Stimulated activated naive B cell treated with anti-CD40 and anti-IgM and Interleukin-4, amounts not matched to agents 10 μg/mL and 1 μg/mL and 100 μg/mL, for 72 hours (primary cell): Measurements from ENCODE around the gene STKLD1.
"Not testable (repeated sequence)": the region's sequence is repeated elsewhere in the genome, so short reads cannot be mapped to it uniquely, and the experiment has no call there.

ENCODE experiments used
- ATAC-seq, 2 donors: fragments of 150-1000 bp; cut with Tn5 transposase; replicated peaks; 2 replicates each; pipeline ENCODE4 v1.10.0; 2021; ENCODE audit warnings: moderate library complexity in 1 of 2
- DNase-seq: peaks from one replicate; pipeline ENCODE4 v3.0.0; 2021
- H3K27ac Mint-ChIP-seq: one replicate; pipeline ENCODE4 v1.8.0; 2022; ENCODE audit warnings: mild to moderate bottlenecking, mixed read lengths
- H3K27me3 Mint-ChIP-seq, 2 donors: one replicate each; pipeline ENCODE4 v1.8.0; 2022; ENCODE audit warnings: mixed read lengths in 2 of 2
- H3K36me3 Mint-ChIP-seq, 2 donors: one replicate each; pipeline ENCODE4 v1.8.0; 2022; ENCODE audit warnings: mixed read lengths in 2 of 2, mild to moderate bottlenecking in 1 of 2
- H3K4me1 Mint-ChIP-seq, 2 donors: one replicate each; pipeline ENCODE4 v1.8.0; 2022; ENCODE audit warnings: mixed read lengths in 2 of 2, mild to moderate bottlenecking in 1 of 2
- H3K4me3 Mint-ChIP-seq, 2 donors: one replicate each; pipeline ENCODE4 v1.8.0; 2022; ENCODE audit warnings: mild to moderate bottlenecking in 2 of 2, mixed read lengths in 2 of 2, moderate library complexity in 1 of 2
- H3K9me3 Mint-ChIP-seq, 2 donors: one replicate each; pipeline ENCODE4 v1.8.0; 2022; ENCODE audit warnings: mixed read lengths in 2 of 2, mild to moderate bottlenecking in 1 of 2

Gene STKLD1

DNA sequence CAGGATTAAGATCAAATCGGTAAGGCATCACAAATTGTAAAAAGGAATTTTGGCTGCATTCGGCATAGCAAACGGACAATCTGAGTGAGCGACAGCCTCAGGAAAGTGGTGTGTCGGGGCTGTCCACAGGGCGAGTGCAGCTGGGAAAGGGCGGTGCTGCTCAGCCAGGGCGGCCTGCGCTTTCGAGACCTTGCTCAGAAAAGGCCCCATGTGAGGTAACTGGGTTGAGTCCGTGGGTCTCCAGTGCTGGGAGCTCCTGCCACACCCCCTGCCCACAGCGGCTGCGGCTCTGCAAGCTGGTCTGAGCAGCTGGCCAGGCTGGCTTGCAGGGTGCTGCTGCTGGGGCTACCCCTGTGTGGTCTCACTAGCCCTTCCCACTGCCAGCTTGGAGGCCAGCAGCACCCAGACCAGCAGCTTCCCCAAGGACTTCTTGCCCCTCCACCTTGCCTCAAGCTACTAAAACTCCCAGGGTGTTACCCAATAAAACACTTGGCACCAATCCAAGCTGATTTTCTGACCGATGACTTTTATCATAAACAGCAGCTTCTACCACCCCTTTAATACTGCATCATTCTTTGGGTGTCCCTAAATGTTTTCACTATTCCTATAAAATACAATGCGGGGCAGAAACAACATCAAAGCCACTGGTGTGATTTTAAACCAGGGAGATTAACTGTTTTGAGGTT is 13.7 kb upstream of the STKLD1 start:
- Mint-ChIP-seq H3K4me3 (no peak overlapping the region), H3K4me1 (peaks cover 27 to 43% of the 10 kb centered on the region in 2 donors), H3K36me3 (peaks cover 39 to 69% of the 10 kb centered on the region in 2 donors), H3K27me3 (no peaks in the 10 kb centered on the region), H3K9me3 (no peaks in the 10 kb centered on the region), H3K27ac (peak overlapping the region; percentile 31)
- no peak for DNase-seq
- no peak for ATAC-seq

GRCh38 chr9:133366435-133366834 is 9.7 kb upstream of the STKLD1 start:
- DNase-seq, result no peak
- Mint-ChIP-seq H3K36me3 (peaks cover 37 to 71% of the 10 kb centered on the region in 2 donors), H3K27ac (no peak overlapping the region), H3K4me3 (no peak overlapping the region), H3K4me1 (peaks cover 30 to 41% of the 10 kb centered on the region in 2 donors), H3K27me3 (no peaks in the 10 kb centered on the region), H3K9me3 (no peaks in the 10 kb centered on the region)
- no peak for ATAC-seq

GRCh38 chr9:133367221-133367620 is 8.9 kb upstream of the STKLD1 start:
- ATAC-seq (no peak), DNase-seq (no peak)
- Mint-ChIP-seq H3K36me3 (peaks cover 34 to 68% of the 10 kb centered on the region in 2 donors), H3K9me3 (no peaks in the 10 kb centered on the region), H3K27me3 (no peaks in the 10 kb centered on the region), H3K27ac (no peak overlapping the region), H3K4me1 (peaks cover 36 to 42% of the 10 kb centered on the region in 2 donors), H3K4me3 (no peak overlapping the region)

- Mint-ChIP-seq H3K27me3 (no peaks in the 10 kb centered on the region), H3K9me3 (no peaks in the 10 kb centered on the region), H3K4me3 (no peak overlapping the region), H3K27ac (no peak overlapping the region), H3K4me1 (peaks cover 41 to 48% of the 10 kb centered on the region in 2 donors), H3K36me3 (peaks cover 33 to 70% of the 10 kb centered on the region in 2 donors)
- DNase-seq (no peak), ATAC-seq (no peak)
These were observed 8.4 kb upstream of the STKLD1 start for GRCh38 chr9:133367778-133368177.

- no peak overlapping the region for H3K27ac Mint-ChIP-seq
- peaks cover 43 to 53% of the 10 kb centered on the region in 2 donors for H3K4me1 Mint-ChIP-seq
- H3K27me3 Mint-ChIP-seq, result no peaks in the 10 kb centered on the region
- DNase-seq, result no peak
- peaks cover 30 to 67% of the 10 kb centered on the region in 2 donors for H3K36me3 Mint-ChIP-seq
- no peak for ATAC-seq
- H3K9me3 Mint-ChIP-seq, result no peaks in the 10 kb centered on the region
- H3K4me3 Mint-ChIP-seq, result no peak overlapping the region
These were observed 7.8 kb upstream of the STKLD1 start for GRCh38 chr9:133368249-133368881.

GRCh38 chr9:133369422-133369821 is 6.7 kb upstream of the STKLD1 start:
- H3K27me3 Mint-ChIP-seq, result no peaks in the 10 kb centered on the region
- H3K4me3 Mint-ChIP-seq, result no peak overlapping the region
- ATAC-seq (no peak), DNase-seq (no peak)
- H3K27ac Mint-ChIP-seq, result peak overlapping the region; percentile 31
- H3K9me3 Mint-ChIP-seq, result no peaks in the 10 kb centered on the region
- peaks cover 23 to 57% of the 10 kb centered on the region in 2 donors for H3K36me3 Mint-ChIP-seq
- peaks cover 43 to 55% of the 10 kb centered on the region in 2 donors for H3K4me1 Mint-ChIP-seq

- no peak for DNase-seq
- Mint-ChIP-seq H3K4me3 (no peak overlapping the region), H3K4me1 (peaks cover 47 to 60% of the 10 kb centered on the region in 2 donors), H3K36me3 (peaks cover 23 to 60% of the 10 kb centered on the region in 2 donors), H3K9me3 (no peaks in the 10 kb centered on the region), H3K27ac (peak overlapping the region; percentile 57), H3K27me3 (no peaks in the 10 kb centered on the region)
- no peak for ATAC-seq
These were observed 6.2 kb upstream of the STKLD1 start for GRCh38 chr9:133369933-133370332.

DNA sequence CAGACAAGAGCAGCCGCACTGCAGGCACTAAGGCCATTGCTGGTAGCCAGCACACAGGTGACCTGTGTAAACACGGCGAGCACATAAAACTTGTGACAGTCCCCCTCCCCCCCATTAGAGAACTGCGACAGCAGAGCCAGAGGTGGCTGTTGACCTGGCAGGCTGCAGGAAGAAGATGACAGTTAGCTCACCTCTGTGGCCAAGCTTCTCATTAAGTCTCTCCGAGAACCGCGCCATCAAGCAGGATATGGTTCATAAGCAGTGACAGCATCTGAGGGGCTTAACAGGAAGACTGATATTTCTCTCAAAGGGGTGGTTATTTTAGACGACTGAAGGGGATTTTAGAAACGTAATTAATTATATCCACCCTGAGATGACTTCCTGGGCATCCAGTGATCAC is 5.5 kb upstream of the STKLD1 start:
- H3K27ac Mint-ChIP-seq, result peak overlapping the region; percentile 84

DNA sequence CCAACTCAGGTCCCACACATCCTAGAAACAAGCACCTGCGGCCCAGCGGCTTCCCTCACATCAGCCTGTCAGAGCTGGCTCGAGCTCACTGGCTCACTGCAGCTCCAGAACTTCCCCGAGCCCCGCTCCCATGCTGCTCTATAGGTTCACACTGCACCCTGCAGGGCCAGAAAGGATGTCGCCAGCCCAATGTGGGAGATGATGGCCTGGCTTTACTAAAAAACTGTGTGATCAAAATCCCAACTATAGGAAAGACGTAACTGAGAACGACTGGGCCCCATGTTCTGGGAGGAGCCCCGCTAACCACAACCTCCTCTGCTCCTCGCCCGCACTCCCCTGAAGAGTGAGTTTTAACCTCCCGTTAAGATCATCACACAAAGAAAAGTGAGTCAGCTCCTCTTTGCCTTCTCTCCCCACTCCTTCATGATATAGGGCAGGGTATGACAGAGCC is 4.9 kb upstream of the STKLD1 start:
- DNase-seq (no peak), ATAC-seq (no peak)
- Mint-ChIP-seq H3K27me3 (no peaks in the 10 kb centered on the region), H3K27ac (peak overlapping the region; percentile 84), H3K9me3 (no peaks in the 10 kb centered on the region), H3K4me3 (peak overlapping the region; percentile 0 to 36), H3K4me1 (peaks cover 50 to 63% of the 10 kb centered on the region in 2 donors), H3K36me3 (peaks cover 20 to 53% of the 10 kb centered on the region in 2 donors)

More for the DNA sequence above, 5.5 kb upstream of the STKLD1 start:
- peak in 1 of 2 donors; percentile 28 for ATAC-seq
- H3K4me3 Mint-ChIP-seq, result peak overlapping the region in 1 of 2 donors; percentile 36
- DNase-seq, result no peak
- peaks cover 50 to 63% of the 10 kb centered on the region in 2 donors for H3K4me1 Mint-ChIP-seq
- H3K27me3 Mint-ChIP-seq, result no peaks in the 10 kb centered on the region
- peaks cover 20 to 58% of the 10 kb centered on the region in 2 donors for H3K36me3 Mint-ChIP-seq
- no peaks in the 10 kb centered on the region for H3K9me3 Mint-ChIP-seq

DNA sequence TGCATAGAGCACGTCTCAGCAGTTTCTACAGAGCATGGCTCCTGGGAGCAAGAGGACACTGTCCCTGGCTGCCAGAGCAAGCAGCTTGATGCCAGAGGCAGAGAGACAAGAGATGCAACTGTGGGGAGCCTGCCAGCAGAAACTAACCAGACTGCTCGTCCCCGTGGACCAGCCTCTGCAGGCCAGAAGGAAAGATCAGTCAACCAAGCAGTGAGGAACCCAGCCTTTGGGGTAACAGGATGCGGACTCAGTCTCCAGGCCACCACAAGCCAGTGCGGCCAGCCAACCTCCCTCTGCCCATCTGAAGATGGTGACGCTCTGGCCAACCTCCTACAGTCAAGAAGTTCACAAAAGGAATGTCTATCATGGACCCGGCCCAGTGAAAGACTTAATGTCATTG is 4.0 kb upstream of the STKLD1 start:
- ATAC-seq (no peak), DNase-seq (no peak)
- Mint-ChIP-seq H3K9me3 (no peaks in the 10 kb centered on the region), H3K36me3 (peaks cover 20 to 50% of the 10 kb centered on the region in 2 donors), H3K27me3 (no peaks in the 10 kb centered on the region), H3K4me3 (peak overlapping the region in 1 of 2 donors; percentile 19), H3K27ac (no peak overlapping the region), H3K4me1 (peaks cover 47 to 63% of the 10 kb centered on the region in 2 donors)

GRCh38 chr9:133374612-133375115 is 1.5 kb upstream of the STKLD1 start:
- no peak for ATAC-seq
- Mint-ChIP-seq H3K27ac (peak overlapping the region; percentile 97), H3K36me3 (peaks cover 15 to 36% of the 10 kb centered on the region in 2 donors), H3K4me1 (peaks cover 36 to 46% of the 10 kb centered on the region in 2 donors), H3K27me3 (no peaks in the 10 kb centered on the region), H3K4me3 (peak overlapping the region; percentile 96 to 97), H3K9me3 (no peaks in the 10 kb centered on the region)
- DNase-seq, result no peak

GRCh38 chr9:133375116-133375723 is 946 bp upstream of the STKLD1 start:
- Mint-ChIP-seq H3K4me1 (peaks cover 31 to 41% of the 10 kb centered on the region in 2 donors), H3K27ac (peak overlapping the region; percentile 97), H3K27me3 (no peaks in the 10 kb centered on the region), H3K4me3 (peak overlapping the region; percentile 96 to 97), H3K9me3 (no peaks in the 10 kb centered on the region), H3K36me3 (peaks cover 13 to 31% of the 10 kb centered on the region in 2 donors)
- DNase-seq (no peak), ATAC-seq (peak; percentile 28 to 30)

DNA sequence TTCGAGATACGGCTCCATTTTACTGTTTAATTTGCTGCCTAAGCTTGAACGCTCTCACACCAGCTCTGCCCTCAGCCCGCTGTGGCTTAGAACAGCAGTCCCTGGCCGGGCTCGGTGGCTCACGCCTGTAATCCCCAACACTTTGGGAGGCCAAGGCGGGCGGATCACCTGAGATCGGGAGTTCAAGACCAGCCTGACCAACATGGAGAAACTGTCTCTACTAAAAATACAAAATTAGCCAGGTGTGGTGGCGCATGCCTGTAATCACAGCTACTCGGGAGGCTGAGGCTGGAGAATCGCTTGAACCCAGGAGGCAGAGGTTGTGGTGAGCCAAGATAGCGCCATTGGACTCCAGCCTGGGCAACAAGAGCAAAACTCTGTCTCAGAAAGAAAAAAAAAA is 1.1 kb downstream of the STKLD1 start:
- not testable (repeated sequence) for H3K27me3 Mint-ChIP-seq
- peaks cover 13 to 20% of the 10 kb centered on the region in 2 donors for H3K4me1 Mint-ChIP-seq

GRCh38 chr9:133377721-133378216 is 1.6 kb downstream of the STKLD1 start:
- no peak for ATAC-seq
- Mint-ChIP-seq H3K36me3 (peaks cover 6 to 8% of the 10 kb centered on the region in 2 donors), H3K4me1 (peaks cover 9 to 15% of the 10 kb centered on the region in 2 donors), H3K4me3 (no peak overlapping the region), H3K9me3 (no peaks in the 10 kb centered on the region), H3K27me3 (no peaks in the 10 kb centered on the region), H3K27ac (no peak overlapping the region)
- DNase-seq, result no peak

More for the DNA sequence above, 1.1 kb downstream of the STKLD1 start:
- H3K27ac Mint-ChIP-seq, DNase-seq, H3K9me3 Mint-ChIP-seq, ATAC-seq: not testable (repeated sequence)
- Mint-ChIP-seq H3K36me3 (peaks cover 6 to 13% of the 10 kb centered on the region in 2 donors), H3K4me3 (peak overlapping the region in 1 of 2 donors; percentile 52)
